Measurements from ENCODE around the gene ZCCHC7.

DNA sequence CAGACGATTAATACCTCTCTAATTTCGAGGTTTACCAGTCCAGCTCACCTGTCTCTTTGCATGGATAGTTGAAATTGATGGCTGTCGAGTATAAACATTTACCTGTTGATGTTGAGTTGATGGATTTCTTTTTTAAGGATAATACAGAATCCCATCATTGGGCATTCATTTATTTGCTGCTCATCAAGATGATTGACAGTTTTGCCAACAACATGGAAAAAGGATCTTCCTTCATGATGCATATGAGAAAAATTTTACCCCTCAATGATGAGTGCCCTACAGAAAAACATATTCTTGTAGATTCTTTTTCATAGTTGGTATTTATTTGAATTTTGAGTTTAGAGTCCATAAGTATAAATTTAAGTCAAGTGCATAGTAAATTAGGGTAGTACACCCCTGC, 59.2 kb downstream of the ZCCHC7 start:
- TF ChIP-seq, protein P1, sequence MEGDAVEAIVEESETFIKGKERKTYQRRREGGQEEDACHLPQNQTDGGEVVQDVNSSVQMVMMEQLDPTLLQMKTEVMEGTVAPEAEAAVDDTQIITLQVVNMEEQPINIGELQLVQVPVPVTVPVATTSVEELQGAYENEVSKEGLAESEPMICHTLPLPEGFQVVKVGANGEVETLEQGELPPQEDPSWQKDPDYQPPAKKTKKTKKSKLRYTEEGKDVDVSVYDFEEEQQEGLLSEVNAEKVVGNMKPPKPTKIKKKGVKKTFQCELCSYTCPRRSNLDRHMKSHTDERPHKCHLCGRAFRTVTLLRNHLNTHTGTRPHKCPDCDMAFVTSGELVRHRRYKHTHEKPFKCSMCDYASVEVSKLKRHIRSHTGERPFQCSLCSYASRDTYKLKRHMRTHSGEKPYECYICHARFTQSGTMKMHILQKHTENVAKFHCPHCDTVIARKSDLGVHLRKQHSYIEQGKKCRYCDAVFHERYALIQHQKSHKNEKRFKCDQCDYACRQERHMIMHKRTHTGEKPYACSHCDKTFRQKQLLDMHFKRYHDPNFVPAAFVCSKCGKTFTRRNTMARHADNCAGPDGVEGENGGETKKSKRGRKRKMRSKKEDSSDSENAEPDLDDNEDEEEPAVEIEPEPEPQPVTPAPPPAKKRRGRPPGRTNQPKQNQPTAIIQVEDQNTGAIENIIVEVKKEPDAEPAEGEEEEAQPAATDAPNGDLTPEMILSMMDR (conservative IDR thresholded peaks at IDR 0.05; ENCODE audit: low read length) = no peak
- no peak for TF ChIP-seq EZH2phosphoT487 (IDR thresholded peaks at IDR 0.05; ENCODE audit: borderline replicate concordance)

Measured in Loucy (cell line).